ENCODE results near the gene TTC21B.

The TTC21B gene

GRCh38 chr2:165970663-165971062 is 17.1 kb upstream of the TTC21B start:
- Histone ChIP-seq H3K4me3 (ENCODE audit: low read length) (no peak overlapping the region), H2BK120ac (ENCODE audit: low read depth, low read length) (no peak overlapping the region), H3K4me1 (ENCODE audit: control insufficient read depth, low read depth, low read length) (no peaks in the 10 kb centered on the region), H4K8ac (ENCODE audit: low read depth, low read length) (no peak overlapping the region), H3K9ac (ENCODE audit: low read length) (no peak overlapping the region), H3K18ac (ENCODE audit: low read length) (no peak overlapping the region), H3K36me3 (ENCODE audit: control insufficient read depth, insufficient read depth, low read length) (no peaks in the 10 kb centered on the region), H4K5ac (ENCODE audit: low read length) (no peak overlapping the region), H3K23ac (ENCODE audit: low read length) (no peak overlapping the region), H3K27ac (ENCODE audit: low read depth, low read length) (no peak overlapping the region), H2BK5ac (ENCODE audit: low read length) (no peak overlapping the region), H2AK5ac (ENCODE audit: low read length) (no peak overlapping the region), H3K56ac (ENCODE audit: low read length) (no peak overlapping the region), H3K79me1 (ENCODE audit: low read length) (no peaks in the 10 kb centered on the region), H2BK15ac (replicated peaks; ENCODE audit: low read depth) (no peak overlapping the region), H3K4me2 (ENCODE audit: low read length) (no peak overlapping the region), H3K27me3 (ENCODE audit: insufficient read depth, low read length, poor library complexity) (no peaks in the 10 kb centered on the region), H3K79me2 (ENCODE audit: control insufficient read depth, insufficient read depth, low read length) (no peaks in the 10 kb centered on the region), H3K4ac (ENCODE audit: low read depth, low read length) (no peak overlapping the region)
- DNase-seq = peak; percentile 11
- WGBS (ENCODE audit: extremely low coverage, insufficient coverage, low lambda C conversion rate) = no CpG with 5 or more reads among the region's 1 CpG

- Histone ChIP-seq H4K8ac (ENCODE audit: low read depth, low read length) (no peak overlapping the region), H3K18ac (ENCODE audit: low read length) (no peak overlapping the region), H2BK120ac (ENCODE audit: low read depth, low read length) (no peak overlapping the region), H3K27ac (ENCODE audit: low read depth, low read length) (no peak overlapping the region), H2AK5ac (ENCODE audit: low read length) (no peak overlapping the region), H3K23ac (ENCODE audit: low read length) (no peak overlapping the region), H3K56ac (ENCODE audit: low read length) (no peak overlapping the region), H3K4me3 (ENCODE audit: low read length) (no peak overlapping the region), H3K79me1 (ENCODE audit: low read length) (no peaks in the 10 kb centered on the region), H4K5ac (ENCODE audit: low read length) (no peak overlapping the region), H3K4me1 (ENCODE audit: control insufficient read depth, low read depth, low read length) (no peaks in the 10 kb centered on the region), H2BK15ac (replicated peaks; ENCODE audit: low read depth) (no peak overlapping the region), H3K36me3 (ENCODE audit: control insufficient read depth, insufficient read depth, low read length) (no peaks in the 10 kb centered on the region), H3K4me2 (ENCODE audit: low read length) (no peak overlapping the region), H2BK5ac (ENCODE audit: low read length) (no peak overlapping the region), H3K27me3 (ENCODE audit: insufficient read depth, low read length, poor library complexity) (no peaks in the 10 kb centered on the region), H3K79me2 (ENCODE audit: control insufficient read depth, insufficient read depth, low read length) (no peaks in the 10 kb centered on the region), H3K4ac (ENCODE audit: low read depth, low read length) (no peak overlapping the region), H3K9ac (ENCODE audit: low read length) (no peak overlapping the region)
- no peak for DNase-seq
- WGBS (ENCODE audit: extremely low coverage, insufficient coverage, low lambda C conversion rate) = no CpG with 5 or more reads among the region's 2 CpGs
These were observed 15.7 kb upstream of the TTC21B start for GRCh38 chr2:165969227-165969626.

GRCh38 chr2:165967746-165968145 is 14.2 kb upstream of the TTC21B start:
- Histone ChIP-seq H3K18ac (ENCODE audit: low read length) (no peak overlapping the region), H3K4me3 (ENCODE audit: low read length) (no peak overlapping the region), H3K4me2 (ENCODE audit: low read length) (no peak overlapping the region), H2AK5ac (ENCODE audit: low read length) (no peak overlapping the region), H2BK5ac (ENCODE audit: low read length) (no peak overlapping the region), H3K79me1 (ENCODE audit: low read length) (no peaks in the 10 kb centered on the region), H3K4ac (ENCODE audit: low read depth, low read length) (no peak overlapping the region), H3K27me3 (ENCODE audit: insufficient read depth, low read length, poor library complexity) (no peaks in the 10 kb centered on the region), H3K4me1 (ENCODE audit: control insufficient read depth, low read depth, low read length) (no peaks in the 10 kb centered on the region), H3K23ac (ENCODE audit: low read length) (no peak overlapping the region), H3K56ac (ENCODE audit: low read length) (no peak overlapping the region), H2BK15ac (replicated peaks; ENCODE audit: low read depth) (no peak overlapping the region), H3K36me3 (ENCODE audit: control insufficient read depth, insufficient read depth, low read length) (no peaks in the 10 kb centered on the region), H3K79me2 (ENCODE audit: control insufficient read depth, insufficient read depth, low read length) (no peaks in the 10 kb centered on the region), H4K5ac (ENCODE audit: low read length) (no peak overlapping the region), H3K27ac (ENCODE audit: low read depth, low read length) (no peak overlapping the region), H4K8ac (ENCODE audit: low read depth, low read length) (no peak overlapping the region), H2BK120ac (ENCODE audit: low read depth, low read length) (no peak overlapping the region), H3K9ac (ENCODE audit: low read length) (no peak overlapping the region)
- DNase-seq = no peak
- no CpG with 5 or more reads among the region's 3 CpGs for WGBS (ENCODE audit: extremely low coverage, insufficient coverage, low lambda C conversion rate)

GRCh38 chr2:165961818-165962217 is 8.2 kb upstream of the TTC21B start:
- WGBS (ENCODE audit: extremely low coverage, insufficient coverage, low lambda C conversion rate) = no CpG with 5 or more reads among the region's 4 CpGs
- Histone ChIP-seq H3K23ac (ENCODE audit: low read length) (no peak overlapping the region), H3K4ac (ENCODE audit: low read depth, low read length) (no peak overlapping the region), H3K27me3 (ENCODE audit: insufficient read depth, low read length, poor library complexity) (no peaks in the 10 kb centered on the region), H3K79me1 (ENCODE audit: low read length) (no peaks in the 10 kb centered on the region), H2BK5ac (ENCODE audit: low read length) (no peak overlapping the region), H3K4me2 (ENCODE audit: low read length) (no peak overlapping the region), H3K9ac (ENCODE audit: low read length) (no peak overlapping the region), H2BK15ac (replicated peaks; ENCODE audit: low read depth) (no peak overlapping the region), H2AK5ac (ENCODE audit: low read length) (no peak overlapping the region), H3K4me3 (ENCODE audit: low read length) (no peak overlapping the region), H3K18ac (ENCODE audit: low read length) (no peak overlapping the region), H3K56ac (ENCODE audit: low read length) (no peak overlapping the region), H4K8ac (ENCODE audit: low read depth, low read length) (no peak overlapping the region), H3K36me3 (ENCODE audit: control insufficient read depth, insufficient read depth, low read length) (no peaks in the 10 kb centered on the region), H4K5ac (ENCODE audit: low read length) (no peak overlapping the region), H2BK120ac (ENCODE audit: low read depth, low read length) (no peak overlapping the region), H3K4me1 (ENCODE audit: control insufficient read depth, low read depth, low read length) (no peaks in the 10 kb centered on the region), H3K79me2 (ENCODE audit: control insufficient read depth, insufficient read depth, low read length) (no peaks in the 10 kb centered on the region), H3K27ac (ENCODE audit: low read depth, low read length) (no peak overlapping the region)
- DNase-seq = no peak

- H3K23ac ChIP-seq (ENCODE audit: low read length) = no peak overlapping the region
These were observed 5.8 kb upstream of the TTC21B start for GRCh38 chr2:165959371-165959770.

GRCh38 chr2:165958313-165958960 is 4.9 kb upstream of the TTC21B start:
- H2AK5ac ChIP-seq (ENCODE audit: low read length) = no peak overlapping the region
- no peaks in the 10 kb centered on the region for H3K27me3 ChIP-seq (ENCODE audit: insufficient read depth, low read length, poor library complexity)
- WGBS (ENCODE audit: extremely low coverage, insufficient coverage, low lambda C conversion rate) = no CpG with 5 or more reads among the region's 3 CpGs
- no peaks in the 10 kb centered on the region for H3K79me1 ChIP-seq (ENCODE audit: low read length)
- H3K4me2 ChIP-seq (ENCODE audit: low read length) = no peak overlapping the region
- no peaks in the 10 kb centered on the region for H3K36me3 ChIP-seq (ENCODE audit: control insufficient read depth, insufficient read depth, low read length)
- no peak overlapping the region for H3K9ac ChIP-seq (ENCODE audit: low read length)
- H3K23ac ChIP-seq (ENCODE audit: low read length) = no peak overlapping the region
- no peak overlapping the region for H3K56ac ChIP-seq (ENCODE audit: low read length)
- H3K27ac ChIP-seq (ENCODE audit: low read depth, low read length) = no peak overlapping the region
- DNase-seq = no peak
- H4K5ac ChIP-seq (ENCODE audit: low read length) = no peak overlapping the region
- no peak overlapping the region for H3K18ac ChIP-seq (ENCODE audit: low read length)
- H2BK5ac ChIP-seq (ENCODE audit: low read length) = no peak overlapping the region
- no peak overlapping the region for H3K4me3 ChIP-seq (ENCODE audit: low read length)
- H3K79me2 ChIP-seq (ENCODE audit: control insufficient read depth, insufficient read depth, low read length) = no peaks in the 10 kb centered on the region
- no peak overlapping the region for H2BK120ac ChIP-seq (ENCODE audit: low read depth, low read length)
- no peak overlapping the region for H2BK15ac ChIP-seq (replicated peaks; ENCODE audit: low read depth)
- no peak overlapping the region for H3K4ac ChIP-seq (ENCODE audit: low read depth, low read length)
- H3K4me1 ChIP-seq (ENCODE audit: control insufficient read depth, low read depth, low read length) = no peaks in the 10 kb centered on the region
- H4K8ac ChIP-seq (ENCODE audit: low read depth, low read length) = no peak overlapping the region

More at GRCh38 chr2:165959371-165959770, 5.8 kb upstream of the TTC21B start:
- Histone ChIP-seq H3K27ac (ENCODE audit: low read depth, low read length) (no peak overlapping the region), H3K9ac (ENCODE audit: low read length) (no peak overlapping the region), H3K27me3 (ENCODE audit: insufficient read depth, low read length, poor library complexity) (no peaks in the 10 kb centered on the region), H3K56ac (ENCODE audit: low read length) (no peak overlapping the region), H3K4ac (ENCODE audit: low read depth, low read length) (no peak overlapping the region), H3K79me1 (ENCODE audit: low read length) (no peaks in the 10 kb centered on the region), H2AK5ac (ENCODE audit: low read length) (no peak overlapping the region), H4K8ac (ENCODE audit: low read depth, low read length) (no peak overlapping the region), H2BK15ac (replicated peaks; ENCODE audit: low read depth) (no peak overlapping the region), H2BK120ac (ENCODE audit: low read depth, low read length) (no peak overlapping the region), H2BK5ac (ENCODE audit: low read length) (no peak overlapping the region), H3K4me2 (ENCODE audit: low read length) (no peak overlapping the region), H3K18ac (ENCODE audit: low read length) (no peak overlapping the region), H3K4me3 (ENCODE audit: low read length) (no peak overlapping the region), H3K79me2 (ENCODE audit: control insufficient read depth, insufficient read depth, low read length) (no peaks in the 10 kb centered on the region), H4K5ac (ENCODE audit: low read length) (no peak overlapping the region), H3K4me1 (ENCODE audit: control insufficient read depth, low read depth, low read length) (no peaks in the 10 kb centered on the region), H3K36me3 (ENCODE audit: control insufficient read depth, insufficient read depth, low read length) (no peaks in the 10 kb centered on the region)
- DNase-seq = no peak
- no CpG with 5 or more reads among the region's 4 CpGs for WGBS (ENCODE audit: extremely low coverage, insufficient coverage, low lambda C conversion rate)

Measured in mesendoderm (in vitro differentiated cells).